ENCODE results near the gene MAN1C1. TPM values are rescaled to one million over a fixed set of nuclear protein-coding genes. Genes with fewer than 3 reads are reported as not detected.
"Not testable (repeated sequence)": the region's sequence is repeated elsewhere in the genome, so short reads cannot be mapped to it uniquely, and the experiment has no call there.

Gene MAN1C1
- total RNA-seq, 1 experiment from 2014 or later: 16.8 TPM

DNA sequence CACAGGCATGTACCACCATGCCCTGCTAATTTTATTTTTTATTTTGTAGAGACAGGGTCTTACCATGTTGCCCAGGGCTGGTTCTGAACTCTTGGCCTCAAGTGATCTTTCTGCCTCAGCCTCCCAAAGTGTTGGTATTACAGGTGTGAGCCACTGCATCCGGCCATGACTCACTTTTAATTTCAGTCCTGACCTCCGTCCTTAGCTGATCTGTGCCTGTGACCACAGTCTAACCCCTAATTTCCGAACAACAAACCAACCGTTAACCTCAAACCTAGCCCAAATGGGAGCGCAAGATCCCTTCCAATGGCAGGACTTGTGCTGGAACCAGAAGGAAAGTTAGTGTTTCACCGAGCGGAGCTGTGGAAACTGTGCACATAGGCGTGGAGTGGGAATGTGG lies 29.3 kb upstream of the MAN1C1 start:
- peaks cover 2% of the 10 kb centered on the region; the same call in 1 of the 2 replicates for H3K36me3 Mint-ChIP-seq

GRCh38 chr1:25588224-25588623 lies 28.4 kb upstream of the MAN1C1 start:
- POLR2A ChIA-PET; H3K27me3 Mint-ChIP-seq (ENCODE audit: low read depth); DNase-seq (ENCODE audit: low spot score); ATAC-seq; H3K4me3 Mint-ChIP-seq; H3K36me3 Mint-ChIP-seq; H3K9me3 Mint-ChIP-seq; CTCF ChIA-PET: not testable (repeated sequence)
- peak overlapping the region; percentile 91 for H3K27ac Mint-ChIP-seq
- H3K4me1 Mint-ChIP-seq: peaks cover 48% of the 10 kb centered on the region

More for the DNA sequence above, 29.3 kb upstream of the MAN1C1 start:
- H3K27ac Mint-ChIP-seq: peak overlapping the region; percentile 26
- peaks cover 48% of the 10 kb centered on the region for H3K4me1 Mint-ChIP-seq
- POLR2A ChIA-PET: no interaction called here
- H3K9me3 Mint-ChIP-seq: peaks cover 8% of the 10 kb centered on the region; the same call in 1 of the 2 replicates
- ATAC-seq (no peak), DNase-seq (ENCODE audit: low spot score) (no peak)
- no peak overlapping the region for H3K4me3 Mint-ChIP-seq
- TF ChIP-seq JUN (CRISPR knock-in tag; IDR thresholded peaks at IDR 0.05) (no peak), NFYB (CRISPR knock-in tag; conservative IDR thresholded peaks at IDR 0.05; ENCODE audit: low read depth) (no peak), IRF2 (CRISPR knock-in tag; IDR thresholded peaks at IDR 0.05; ENCODE audit: borderline replicate concordance, low read depth) (no peak), SP1 (CRISPR knock-in tag; conservative IDR thresholded peaks at IDR 0.05) (no peak), TEAD4 (CRISPR knock-in tag; IDR thresholded peaks at IDR 0.05) (no peak)
- TF ChIP-seq, protein P1, sequence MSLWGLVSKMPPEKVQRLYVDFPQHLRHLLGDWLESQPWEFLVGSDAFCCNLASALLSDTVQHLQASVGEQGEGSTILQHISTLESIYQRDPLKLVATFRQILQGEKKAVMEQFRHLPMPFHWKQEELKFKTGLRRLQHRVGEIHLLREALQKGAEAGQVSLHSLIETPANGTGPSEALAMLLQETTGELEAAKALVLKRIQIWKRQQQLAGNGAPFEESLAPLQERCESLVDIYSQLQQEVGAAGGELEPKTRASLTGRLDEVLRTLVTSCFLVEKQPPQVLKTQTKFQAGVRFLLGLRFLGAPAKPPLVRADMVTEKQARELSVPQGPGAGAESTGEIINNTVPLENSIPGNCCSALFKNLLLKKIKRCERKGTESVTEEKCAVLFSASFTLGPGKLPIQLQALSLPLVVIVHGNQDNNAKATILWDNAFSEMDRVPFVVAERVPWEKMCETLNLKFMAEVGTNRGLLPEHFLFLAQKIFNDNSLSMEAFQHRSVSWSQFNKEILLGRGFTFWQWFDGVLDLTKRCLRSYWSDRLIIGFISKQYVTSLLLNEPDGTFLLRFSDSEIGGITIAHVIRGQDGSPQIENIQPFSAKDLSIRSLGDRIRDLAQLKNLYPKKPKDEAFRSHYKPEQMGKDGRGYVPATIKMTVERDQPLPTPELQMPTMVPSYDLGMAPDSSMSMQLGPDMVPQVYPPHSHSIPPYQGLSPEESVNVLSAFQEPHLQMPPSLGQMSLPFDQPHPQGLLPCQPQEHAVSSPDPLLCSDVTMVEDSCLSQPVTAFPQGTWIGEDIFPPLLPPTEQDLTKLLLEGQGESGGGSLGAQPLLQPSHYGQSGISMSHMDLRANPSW (CRISPR knock-in tag; conservative IDR thresholded peaks at IDR 0.05; ENCODE audit: low read depth): no peak
- TF ChIP-seq, protein P2, sequence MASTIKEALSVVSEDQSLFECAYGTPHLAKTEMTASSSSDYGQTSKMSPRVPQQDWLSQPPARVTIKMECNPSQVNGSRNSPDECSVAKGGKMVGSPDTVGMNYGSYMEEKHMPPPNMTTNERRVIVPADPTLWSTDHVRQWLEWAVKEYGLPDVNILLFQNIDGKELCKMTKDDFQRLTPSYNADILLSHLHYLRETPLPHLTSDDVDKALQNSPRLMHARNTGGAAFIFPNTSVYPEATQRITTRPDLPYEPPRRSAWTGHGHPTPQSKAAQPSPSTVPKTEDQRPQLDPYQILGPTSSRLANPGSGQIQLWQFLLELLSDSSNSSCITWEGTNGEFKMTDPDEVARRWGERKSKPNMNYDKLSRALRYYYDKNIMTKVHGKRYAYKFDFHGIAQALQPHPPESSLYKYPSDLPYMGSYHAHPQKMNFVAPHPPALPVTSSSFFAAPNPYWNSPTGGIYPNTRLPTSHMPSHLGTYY (CRISPR knock-in tag; IDR thresholded peaks at IDR 0.05): no peak
- CTCF ChIA-PET: interaction anchor here (1.5 to 4.0 kb wide), 4 partner anchors 14 to 32 kb away, joined by 3 to 30 read pairs (median 6); no protein-coding TSS in a partner anchor
- H3K27me3 Mint-ChIP-seq (ENCODE audit: low read depth): no peaks in the 10 kb centered on the region; the same call in 1 of the 2 replicates

DNA sequence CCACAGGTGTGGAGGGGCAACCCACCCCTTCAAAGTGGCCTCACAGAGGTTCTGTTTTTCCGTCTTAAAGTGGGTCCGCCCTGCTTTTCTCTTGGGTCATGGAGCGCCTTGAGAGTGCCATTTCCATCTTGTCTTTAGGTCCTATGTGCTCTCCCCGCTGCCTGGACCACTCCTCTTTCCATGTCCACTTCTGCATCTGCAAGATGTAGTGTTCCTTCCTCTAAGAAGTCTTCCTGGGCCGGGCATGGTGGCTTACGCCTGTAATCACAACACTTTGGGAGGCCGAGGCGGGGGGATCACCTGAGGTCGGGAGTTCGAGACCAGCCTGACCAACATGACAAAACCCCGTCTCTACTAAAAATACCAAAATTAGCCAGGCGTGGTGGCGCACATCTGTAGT lies 27.8 kb upstream of the MAN1C1 start:
- peak overlapping the region; percentile 91; the same call in 1 of the 2 replicates for H3K27ac Mint-ChIP-seq
- peaks cover 48% of the 10 kb centered on the region for H3K4me1 Mint-ChIP-seq
- H3K4me3 Mint-ChIP-seq; ATAC-seq; DNase-seq (ENCODE audit: low spot score); POLR2A ChIA-PET; H3K36me3 Mint-ChIP-seq; H3K27me3 Mint-ChIP-seq (ENCODE audit: low read depth); H3K9me3 Mint-ChIP-seq: not testable (repeated sequence)
- CTCF ChIA-PET: interaction anchor here (2.7 kb wide), 1 partner anchor 16 kb away, joined by 6 read pairs; no protein-coding TSS in a partner anchor

GRCh38 chr1:25590096-25590824 lies 26.3 kb upstream of the MAN1C1 start:
- H3K27me3 Mint-ChIP-seq (ENCODE audit: low read depth): no peaks in the 10 kb centered on the region
- ATAC-seq (0 out of 2 replicates have a peak, but pooled peaks have one; percentile 10), DNase-seq (ENCODE audit: low spot score) (no peak)
- H3K4me1 Mint-ChIP-seq: peaks cover 43% of the 10 kb centered on the region
- no peaks in the 10 kb centered on the region for H3K9me3 Mint-ChIP-seq
- no peak overlapping the region for H3K4me3 Mint-ChIP-seq
- POLR2A ChIA-PET: no interaction called here
- CTCF ChIA-PET: interaction anchor here (0.6 to 2.7 kb wide), 5 partner anchors 8 to 219 kb away, joined by 3 to 12 read pairs (median 4); no protein-coding TSS in a partner anchor
- H3K36me3 Mint-ChIP-seq: no peaks in the 10 kb centered on the region; the same call in 1 of the 2 replicates
- H3K27ac Mint-ChIP-seq: peak overlapping the region; percentile 37; the same call in 1 of the 2 replicates
- TF ChIP-seq ZNF396 (CRISPR knock-in tag; IDR thresholded peaks at IDR 0.05; ENCODE audit: borderline replicate concordance) (no peak), TCF7 (CRISPR knock-in tag; IDR thresholded peaks at IDR 0.05; ENCODE audit: low read depth) (no peak), CREB1 (CRISPR knock-in tag; IDR thresholded peaks at IDR 0.05) (no peak), SOX15 (CRISPR knock-in tag; IDR thresholded peaks at IDR 0.05) (no peak), FOXK1 (CRISPR knock-in tag; IDR thresholded peaks at IDR 0.05) (no peak), PREB (CRISPR knock-in tag; IDR thresholded peaks at IDR 0.05; ENCODE audit: borderline replicate concordance) (no peak), ZNF232 (CRISPR knock-in tag; IDR thresholded peaks at IDR 0.05) (no peak), RORB (CRISPR knock-in tag; IDR thresholded peaks at IDR 0.05) (no peak), ATF2 (CRISPR knock-in tag; IDR thresholded peaks at IDR 0.05; ENCODE audit: borderline replicate concordance, low read depth) (no peak), ESRRA (CRISPR knock-in tag; IDR thresholded peaks at IDR 0.05; ENCODE audit: borderline replicate concordance) (no peak), ZNF281 (CRISPR knock-in tag; IDR thresholded peaks at IDR 0.05) (no peak)

Measured in WTC11 (cell line).